NCI-H2196 treated with DMSO at 0.1 percent for 48 hours (cell line): ENCODE results near the gene MRPL51.
A peak's percentile ranks its signal among the peaks of the same experiment; 100 is the strongest.

ENCODE experiments used
- DNase-seq: peaks from one replicate; lab custom pipeline; 2025; ENCODE audit not compliant: unreplicated experiment; lab: John Stamatoyannopoulos, UW

The MRPL51 gene

GRCh38 chr12:6492838-6493496 lies at the start of gene MRPL51:
TSS of gene MRPL51 (minus strand) at chr12:6493262. CDS start at chr12:6493136, 126 bp downstream.
- peak; percentile 60 for DNase-seq

- DNase-seq: no peak
Observed at GRCh38 chr12:6542209-6543009, 49.3 kb upstream of the MRPL51 start.

DNA sequence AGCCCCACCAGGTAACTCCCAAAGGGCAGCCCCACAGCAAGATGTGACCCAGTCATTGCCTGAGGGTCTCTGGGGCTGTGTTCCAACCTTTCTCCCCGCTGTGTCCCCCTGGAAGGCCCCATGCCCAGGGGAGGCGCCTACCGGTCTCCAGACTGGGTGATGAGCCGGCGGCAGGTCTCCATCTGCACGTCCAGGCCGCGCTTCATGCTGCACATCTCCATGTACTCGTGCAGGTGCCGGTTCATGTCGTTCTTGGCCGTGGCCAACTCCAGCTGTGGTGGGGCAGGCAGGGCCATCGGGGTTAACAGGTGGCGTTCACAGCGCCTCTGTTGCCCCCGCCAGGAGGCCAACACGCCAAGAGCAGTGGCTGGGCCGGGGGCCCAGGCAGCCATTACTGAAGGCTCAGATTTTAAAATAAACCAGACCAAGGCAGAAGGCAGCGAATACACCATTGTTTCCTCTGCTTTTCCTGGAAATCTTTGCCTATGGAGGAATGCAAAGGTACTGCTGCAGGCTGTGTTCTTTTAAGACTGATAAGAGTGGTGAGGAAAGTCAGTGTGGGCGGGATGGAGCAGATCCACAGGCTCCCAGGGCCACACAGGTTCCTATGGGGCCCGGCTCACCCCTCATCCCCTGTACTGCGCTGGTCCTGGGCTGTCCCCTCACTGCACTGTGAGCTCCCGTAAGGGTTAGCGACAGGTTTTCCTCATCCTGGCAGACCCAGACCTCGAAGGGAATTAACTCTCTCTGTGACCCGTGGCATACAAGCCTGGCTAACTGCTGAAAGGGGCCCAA lies 48.5 kb upstream of the MRPL51 start:
- DNase-seq: no peak

- DNase-seq: no peak
Observed at GRCh38 chr12:6540181-6540877, 47.3 kb upstream of the MRPL51 start.

DNA sequence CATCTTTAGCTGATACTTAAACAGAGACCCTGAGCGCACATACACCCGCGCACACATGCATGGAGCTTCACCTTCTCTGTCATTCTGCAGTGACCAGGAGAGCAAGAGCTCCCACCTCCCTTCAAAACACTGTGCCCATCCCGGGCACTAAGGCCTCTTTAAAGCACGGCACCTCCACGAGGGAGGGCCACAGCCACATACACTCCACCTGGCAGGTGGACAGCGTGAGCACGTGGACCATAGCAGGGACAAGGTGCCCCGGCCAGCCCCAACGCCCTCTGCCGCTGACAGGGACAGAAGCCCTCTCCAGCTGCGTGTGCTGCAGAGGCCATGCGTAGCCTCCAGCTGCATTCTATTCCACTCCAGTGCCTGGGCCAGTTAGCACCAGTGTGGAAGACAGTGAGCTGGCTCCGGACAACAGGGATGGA lies 46.7 kb upstream of the MRPL51 start:
- no peak for DNase-seq

GRCh38 chr12:6539314-6539682 lies 46.2 kb upstream of the MRPL51 start:
- DNase-seq: no peak

DNA sequence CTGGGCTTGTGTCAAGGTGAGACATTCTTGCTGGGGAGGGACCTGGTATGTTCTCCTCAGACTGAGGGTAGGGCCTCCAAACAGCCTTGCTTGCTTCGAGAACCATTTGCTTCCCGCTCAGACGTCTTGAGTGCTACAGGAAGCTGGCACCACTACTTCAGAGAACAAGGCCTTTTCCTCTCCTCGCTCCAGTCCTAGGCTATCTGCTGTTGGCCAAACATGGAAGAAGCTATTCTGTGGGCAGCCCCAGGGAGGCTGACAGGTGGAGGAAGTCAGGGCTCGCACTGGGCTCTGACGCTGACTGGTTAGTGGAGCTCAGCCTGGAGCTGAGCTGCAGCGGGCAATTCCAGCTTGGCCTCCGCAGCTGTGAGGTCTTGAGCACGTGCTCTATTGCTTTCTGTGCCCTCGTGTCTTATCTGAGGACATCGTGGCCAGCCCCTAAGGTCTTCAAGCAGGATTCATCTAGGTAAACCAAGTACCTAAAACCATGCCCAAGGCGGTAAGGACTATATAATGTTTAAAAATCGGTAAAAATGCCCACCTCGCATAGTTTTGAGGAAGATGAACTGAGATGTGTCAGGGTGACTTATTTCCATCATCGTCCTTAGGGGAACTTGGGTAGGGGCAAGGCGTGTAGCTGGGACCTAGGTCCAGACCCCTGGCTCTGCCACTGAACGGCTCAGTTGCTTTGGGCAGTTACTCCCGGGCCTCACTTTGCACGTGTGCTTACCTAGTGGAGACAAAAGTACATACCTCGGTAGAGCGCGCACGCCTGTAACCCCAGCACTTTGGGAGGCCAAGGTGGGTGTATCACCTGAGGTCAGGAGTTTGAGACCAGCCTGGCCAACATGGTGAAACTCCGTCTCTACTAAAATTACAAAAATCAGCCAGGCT lies 45.6 kb upstream of the MRPL51 start:
- no peak for DNase-seq

GRCh38 chr12:6537580-6538419 lies 44.7 kb upstream of the MRPL51 start:
- DNase-seq: peak; percentile 17

DNA sequence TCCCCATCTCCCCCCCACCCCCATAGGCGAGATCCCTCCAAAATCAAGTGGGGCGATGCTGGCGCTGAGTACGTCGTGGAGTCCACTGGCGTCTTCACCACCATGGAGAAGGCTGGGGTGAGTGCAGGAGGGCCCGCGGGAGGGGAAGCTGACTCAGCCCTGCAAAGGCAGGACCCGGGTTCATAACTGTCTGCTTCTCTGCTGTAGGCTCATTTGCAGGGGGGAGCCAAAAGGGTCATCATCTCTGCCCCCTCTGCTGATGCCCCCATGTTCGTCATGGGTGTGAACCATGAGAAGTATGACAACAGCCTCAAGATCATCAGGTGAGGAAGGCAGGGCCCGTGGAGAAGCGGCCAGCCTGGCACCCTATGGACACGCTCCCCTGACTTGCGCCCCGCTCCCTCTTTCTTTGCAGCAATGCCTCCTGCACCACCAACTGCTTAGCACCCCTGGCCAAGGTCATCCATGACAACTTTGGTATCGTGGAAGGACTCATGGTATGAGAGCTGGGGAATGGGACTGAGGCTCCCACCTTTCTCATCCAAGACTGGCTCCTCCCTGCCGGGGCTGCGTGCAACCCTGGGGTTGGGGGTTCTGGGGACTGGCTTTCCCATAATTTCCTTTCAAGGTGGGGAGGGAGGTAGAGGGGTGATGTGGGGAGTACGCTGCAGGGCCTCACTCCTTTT lies 44.0 kb upstream of the MRPL51 start:
- no peak for DNase-seq

DNA sequence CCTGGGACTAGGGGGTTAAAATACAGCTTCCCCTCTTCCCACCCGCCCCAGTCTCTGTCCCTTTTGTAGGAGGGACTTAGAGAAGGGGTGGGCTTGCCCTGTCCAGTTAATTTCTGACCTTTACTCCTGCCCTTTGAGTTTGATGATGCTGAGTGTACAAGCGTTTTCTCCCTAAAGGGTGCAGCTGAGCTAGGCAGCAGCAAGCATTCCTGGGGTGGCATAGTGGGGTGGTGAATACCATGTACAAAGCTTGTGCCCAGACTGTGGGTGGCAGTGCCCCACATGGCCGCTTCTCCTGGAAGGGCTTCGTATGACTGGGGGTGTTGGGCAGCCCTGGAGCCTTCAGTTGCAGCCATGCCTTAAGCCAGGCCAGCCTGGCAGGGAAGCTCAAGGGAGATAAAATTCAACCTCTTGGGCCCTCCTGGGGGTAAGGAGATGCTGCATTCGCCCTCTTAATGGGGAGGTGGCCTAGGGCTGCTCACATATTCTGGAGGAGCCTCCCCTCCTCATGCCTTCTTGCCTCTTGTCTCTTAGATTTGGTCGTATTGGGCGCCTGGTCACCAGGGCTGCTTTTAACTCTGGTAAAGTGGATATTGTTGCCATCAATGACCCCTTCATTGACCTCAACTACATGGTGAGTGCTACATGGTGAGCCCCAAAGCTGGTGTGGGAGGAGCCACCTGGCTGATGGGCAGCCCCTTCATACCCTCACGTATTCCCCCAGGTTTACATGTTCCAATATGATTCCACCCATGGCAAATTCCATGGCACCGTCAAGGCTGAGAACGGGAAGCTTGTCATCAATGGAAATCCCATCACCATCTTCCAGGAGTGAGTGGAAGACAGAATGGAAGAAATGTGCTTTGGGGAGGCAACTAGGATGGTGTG lies 43.1 kb upstream of the MRPL51 start:
- DNase-seq: no peak

DNA sequence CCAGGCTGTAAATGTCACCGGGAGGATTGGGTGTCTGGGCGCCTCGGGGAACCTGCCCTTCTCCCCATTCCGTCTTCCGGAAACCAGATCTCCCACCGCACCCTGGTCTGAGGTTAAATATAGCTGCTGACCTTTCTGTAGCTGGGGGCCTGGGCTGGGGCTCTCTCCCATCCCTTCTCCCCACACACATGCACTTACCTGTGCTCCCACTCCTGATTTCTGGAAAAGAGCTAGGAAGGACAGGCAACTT lies 42.6 kb upstream of the MRPL51 start:
- no peak for DNase-seq

DNA sequence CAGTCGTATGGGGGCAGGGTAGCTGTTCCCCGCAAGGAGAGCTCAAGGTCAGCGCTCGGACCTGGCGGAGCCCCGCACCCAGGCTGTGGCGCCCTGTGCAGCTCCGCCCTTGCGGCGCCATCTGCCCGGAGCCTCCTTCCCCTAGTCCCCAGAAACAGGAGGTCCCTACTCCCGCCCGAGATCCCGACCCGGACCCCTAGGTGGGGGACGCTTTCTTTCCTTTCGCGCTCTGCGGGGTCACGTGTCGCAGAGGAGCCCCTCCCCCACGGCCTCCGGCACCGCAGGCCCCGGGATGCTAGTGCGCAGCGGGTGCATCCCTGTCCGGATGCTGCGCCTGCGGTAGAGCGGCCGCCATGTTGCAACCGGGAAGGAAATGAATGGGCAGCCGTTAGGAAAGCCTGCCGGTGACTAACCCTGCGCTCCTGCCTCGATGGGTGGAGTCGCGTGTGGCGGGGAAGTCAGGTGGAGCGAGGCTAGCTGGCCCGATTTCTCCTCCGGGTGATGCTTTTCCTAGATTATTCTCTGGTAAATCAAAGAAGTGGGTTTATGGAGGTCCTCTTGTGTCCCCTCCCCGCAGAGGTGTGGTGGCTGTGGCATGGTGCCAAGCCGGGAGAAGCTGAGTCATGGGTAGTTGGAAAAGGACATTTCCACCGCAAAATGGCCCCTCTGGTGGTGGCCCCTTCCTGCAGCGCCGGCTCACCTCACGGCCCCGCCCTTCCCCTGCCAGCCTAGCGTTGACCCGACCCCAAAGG lies 42.1 kb upstream of the MRPL51 start:
- DNase-seq: no peak

DNA sequence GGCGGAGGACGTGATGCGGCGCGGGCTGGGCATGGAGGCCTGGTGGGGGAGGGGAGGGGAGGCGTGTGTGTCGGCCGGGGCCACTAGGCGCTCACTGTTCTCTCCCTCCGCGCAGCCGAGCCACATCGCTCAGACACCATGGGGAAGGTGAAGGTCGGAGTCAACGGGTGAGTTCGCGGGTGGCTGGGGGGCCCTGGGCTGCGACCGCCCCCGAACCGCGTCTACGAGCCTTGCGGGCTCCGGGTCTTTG lies 41.6 kb upstream of the MRPL51 start:
- DNase-seq: no peak

- peak; percentile 78 for DNase-seq
Observed at GRCh38 chr12:6533923-6534694, 41.0 kb upstream of the MRPL51 start, which contains the start of gene GAPDH. TSS of gene GAPDH (plus strand) at chr12:6534517. CDS start at chr12:6534833, 316 bp downstream.

GRCh38 chr12:6533653-6533922 lies 40.5 kb upstream of the MRPL51 start:
- DNase-seq: no peak

GRCh38 chr12:6532927-6533652 lies 40.0 kb upstream of the MRPL51 start:
- no peak for DNase-seq
